Activated naive CD4-positive, alpha-beta T cell treated with anti-CD3 and anti-CD28 coated beads for 36 hours (primary cell): ENCODE results near the gene TPMT. TPM values are rescaled to one million over a fixed set of nuclear protein-coding genes. Genes with fewer than 3 reads are reported as not detected.
"Not testable (repeated sequence)": the region's sequence is repeated elsewhere in the genome, so short reads cannot be mapped to it uniquely, and the experiment has no call there.

Experiments used
- CTCF ChIA-PET: fragments of 350-600 bp; sonication (Branson Sonifier 250); formaldehyde crosslinking; loops from one replicate; lab custom pipeline; 2021; ENCODE audit warnings: antibody characterized with exemption; lab: Charles Lee
- DNase-seq: peaks from one replicate; pipeline ENCODE4 v3.0.0-alpha.2; 2020
- H3K27ac Mint-ChIP-seq: one replicate; pipeline ENCODE4 v1.8.0; 2021; ENCODE audit warnings: mild to moderate bottlenecking, mixed read lengths
- H3K27me3 Mint-ChIP-seq: one replicate; pipeline ENCODE4 v1.8.0; 2021; ENCODE audit warnings: low read depth, mixed read lengths
- H3K36me3 Mint-ChIP-seq: one replicate; pipeline ENCODE4 v1.8.0; 2021; ENCODE audit warnings: low read depth, mixed read lengths
- H3K4me1 Mint-ChIP-seq: one replicate; pipeline ENCODE4 v1.8.0; 2021; ENCODE audit warnings: low read depth, mixed read lengths
- H3K4me3 Mint-ChIP-seq: one replicate; pipeline ENCODE4 v1.8.0; 2021; ENCODE audit warnings: mild to moderate bottlenecking, moderate library complexity, mixed read lengths
- H3K9me3 Mint-ChIP-seq: one replicate; pipeline ENCODE4 v1.8.0; 2021; ENCODE audit warnings: mixed read lengths
- intact Hi-C: fragments of 100-400 bp; cut with micrococcal nuclease; formaldehyde crosslinking; loops from one replicate; pipeline ENCODE4 v1.15.1; 2023
- total RNA-seq, 2 experiments: library from RNA; stranded (reverse); gene quantifications; one replicate each; pipeline ENCODE4 v1.2.3, GENCODE V29; 2021

TPMT gene
- total RNA-seq, 2 experiments from 2014 or later = 4.9 to 5.6 TPM

DNA sequence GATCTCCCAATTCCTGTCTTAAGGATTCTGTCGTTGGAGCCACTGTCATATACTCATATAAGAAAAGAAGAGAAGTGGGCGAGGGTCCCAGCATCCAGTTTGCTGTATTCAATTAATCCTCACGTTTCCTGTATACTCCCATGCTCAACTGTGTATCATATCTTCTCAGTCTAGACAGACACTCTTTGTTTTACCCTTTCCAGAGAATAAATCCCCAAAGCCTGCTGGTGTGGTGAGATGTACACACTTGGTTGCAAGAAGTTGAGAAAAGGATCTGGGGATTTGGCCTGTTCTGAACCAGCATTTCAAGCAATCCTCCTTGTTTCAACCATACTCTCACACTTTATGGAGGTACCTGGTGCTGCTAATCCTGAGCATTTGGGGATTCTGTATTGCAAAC is 3.1 kb downstream of the TPMT start:
- Mint-ChIP-seq H3K4me1 (peaks cover 35% of the 10 kb centered on the region), H3K4me3 (no peak overlapping the region), H3K27me3 (no peaks in the 10 kb centered on the region), H3K9me3 (no peaks in the 10 kb centered on the region), H3K36me3 (peaks cover 8% of the 10 kb centered on the region), H3K27ac (no peak overlapping the region)
- CTCF ChIA-PET = no interaction called here
- intact Hi-C loops = loop anchor here (5.0 to 10.0 kb wide), 3 partner anchors 250 to 1667 kb away; partner anchors contain the start of gene ATXN1
- DNase-seq = no peak

DNA sequence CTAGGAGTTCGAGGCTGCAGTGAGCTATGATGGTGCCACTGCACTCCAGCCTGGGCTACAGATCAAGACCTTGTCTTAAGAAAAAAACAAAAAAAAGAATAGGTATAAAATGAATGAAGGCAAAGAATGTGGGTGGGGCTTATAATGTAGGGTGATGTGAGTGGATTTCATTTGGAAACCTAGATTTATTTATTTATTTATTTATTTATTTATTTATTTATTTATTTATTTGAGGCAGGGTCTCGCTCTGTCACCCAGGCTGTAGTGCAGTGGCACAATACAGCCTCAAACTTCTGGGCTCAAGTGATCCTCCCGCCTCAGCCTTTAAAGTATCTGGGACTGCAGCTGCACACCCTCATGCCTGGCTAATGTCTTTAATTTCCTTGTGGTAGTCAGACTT is 3.5 kb downstream of the TPMT start:
- H3K27me3 Mint-ChIP-seq, H3K9me3 Mint-ChIP-seq, H3K36me3 Mint-ChIP-seq, H3K4me3 Mint-ChIP-seq, DNase-seq, H3K27ac Mint-ChIP-seq, CTCF ChIA-PET: not testable (repeated sequence)
- intact Hi-C loops = loop anchor here (5.0 to 10.0 kb wide), 3 partner anchors 251 to 1667 kb away; partner anchors contain the start of gene ATXN1
- H3K4me1 Mint-ChIP-seq = peaks cover 34% of the 10 kb centered on the region

DNA sequence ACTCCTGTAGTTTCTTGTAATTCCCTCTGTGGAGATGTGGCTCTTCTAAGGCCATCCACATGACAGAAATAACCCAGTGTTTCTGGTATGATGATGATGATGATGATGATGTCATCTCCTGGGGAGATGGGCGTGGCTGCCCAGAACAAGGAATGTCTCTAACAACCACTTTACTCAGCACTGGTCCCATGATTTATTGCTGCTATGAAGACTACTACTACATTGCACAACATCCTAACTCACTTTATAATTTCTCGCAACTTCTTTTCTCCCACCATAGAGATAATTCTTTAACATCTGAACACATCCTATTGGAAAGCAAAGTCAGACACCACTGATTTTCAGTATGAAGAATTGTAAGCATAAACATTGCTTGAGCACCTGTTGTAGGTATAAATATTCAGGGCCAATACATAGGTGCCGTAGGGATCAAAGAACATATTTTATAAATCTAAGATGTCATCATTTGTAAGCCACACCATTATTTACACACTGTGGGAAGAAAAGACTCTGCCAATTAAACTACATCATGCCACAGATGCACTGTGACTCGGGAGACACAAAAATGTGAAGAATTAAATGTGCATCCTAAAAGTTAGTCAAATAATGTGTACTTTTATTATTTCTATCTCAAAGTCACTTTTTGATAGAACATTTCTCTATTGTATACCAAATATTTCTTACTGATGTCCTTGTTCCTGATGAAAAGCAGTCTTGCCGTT is 6.4 kb downstream of the TPMT start:
- CTCF ChIA-PET = interaction anchor here (0.6 kb wide), 1 partner anchor 455 kb away, joined by 3 read pairs; no protein-coding TSS in a partner anchor
- Mint-ChIP-seq H3K9me3 (no peaks in the 10 kb centered on the region), H3K4me3 (no peak overlapping the region), H3K27me3 (no peaks in the 10 kb centered on the region), H3K36me3 (peaks cover 8% of the 10 kb centered on the region), H3K27ac (no peak overlapping the region), H3K4me1 (peaks cover 23% of the 10 kb centered on the region)
- DNase-seq = peak; percentile 34
- intact Hi-C loops = no loop called here

DNA sequence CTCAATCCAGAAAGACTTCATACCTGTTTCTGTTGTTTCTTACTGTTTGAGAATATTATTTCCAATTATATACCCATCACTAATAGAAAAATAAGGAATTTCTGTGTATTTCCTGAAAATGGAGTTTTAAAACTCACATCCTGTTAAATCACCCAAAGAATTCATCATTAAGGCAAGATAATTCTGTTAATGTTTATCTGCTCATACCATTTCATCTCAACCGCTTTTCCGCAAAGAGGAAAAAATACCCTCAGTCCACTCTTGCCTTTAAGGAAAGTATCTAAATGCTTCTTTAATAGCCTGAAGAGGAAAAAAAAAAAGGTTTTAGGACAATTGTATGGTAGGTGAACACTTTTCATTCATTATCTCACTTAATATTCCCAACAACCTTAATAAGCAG is 7.3 kb downstream of the TPMT start:
- Mint-ChIP-seq H3K4me3 (no peak overlapping the region), H3K4me1 (peaks cover 15% of the 10 kb centered on the region)

DNA sequence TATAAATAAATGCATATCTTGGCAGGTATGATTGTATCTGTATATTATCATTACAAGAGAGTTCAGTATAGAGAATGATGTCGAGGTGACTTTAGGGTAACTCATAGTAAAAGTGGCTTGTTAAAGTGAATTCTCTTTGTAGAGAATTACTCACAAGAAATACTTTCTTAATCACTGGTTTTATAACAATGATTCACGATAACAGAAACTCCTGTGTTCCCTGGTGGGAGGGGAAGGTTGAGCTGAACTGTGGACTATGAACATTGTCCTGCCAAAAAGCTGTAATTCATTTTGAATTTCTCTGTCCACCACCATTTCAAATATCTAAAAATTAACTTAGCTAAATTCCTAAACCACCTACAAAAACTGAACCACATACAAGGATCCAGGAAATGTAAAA is 7.7 kb downstream of the TPMT start:
- H3K36me3 Mint-ChIP-seq = peaks cover 14% of the 10 kb centered on the region
- intact Hi-C loops = loop anchor here (2.0 kb wide), 1 partner anchor 262 kb away; no protein-coding TSS in a partner anchor
- H3K27me3 Mint-ChIP-seq = no peaks in the 10 kb centered on the region
- peak; percentile 14 for DNase-seq
- H3K27ac Mint-ChIP-seq = no peak overlapping the region
- H3K4me3 Mint-ChIP-seq = no peak overlapping the region
- CTCF ChIA-PET = no interaction called here
- no peaks in the 10 kb centered on the region for H3K9me3 Mint-ChIP-seq
- peaks cover 12% of the 10 kb centered on the region for H3K4me1 Mint-ChIP-seq

More for the DNA sequence above, 7.3 kb downstream of the TPMT start:
- CTCF ChIA-PET = interaction anchor here (0.6 kb wide), 1 partner anchor 454 kb away, joined by 3 read pairs; no protein-coding TSS in a partner anchor
- H3K27ac Mint-ChIP-seq = no peak overlapping the region
- H3K36me3 Mint-ChIP-seq = peaks cover 10% of the 10 kb centered on the region
- DNase-seq = no peak
- no peaks in the 10 kb centered on the region for H3K27me3 Mint-ChIP-seq
- no peaks in the 10 kb centered on the region for H3K9me3 Mint-ChIP-seq
- intact Hi-C loops = loop anchor here (2.0 kb wide), 1 partner anchor 263 kb away; no protein-coding TSS in a partner anchor

DNA sequence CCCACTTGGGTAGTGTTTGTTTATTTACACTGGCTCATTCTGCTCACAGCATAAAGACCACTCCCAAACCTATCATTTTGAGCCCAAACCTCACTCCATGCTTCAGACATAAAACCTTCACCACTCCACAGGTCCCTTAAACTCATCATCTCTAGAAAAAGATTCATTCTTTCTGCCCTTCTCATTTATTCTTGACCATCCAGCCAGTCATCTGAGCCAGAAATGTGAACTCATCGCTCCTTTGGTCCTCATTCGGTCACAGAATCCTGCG is 12.4 kb downstream of the TPMT start:
- CTCF ChIA-PET = no interaction called here
- H3K4me3 Mint-ChIP-seq = no peak overlapping the region
- peaks cover 7% of the 10 kb centered on the region for H3K4me1 Mint-ChIP-seq
- no peak overlapping the region for H3K27ac Mint-ChIP-seq
- DNase-seq = no peak
- intact Hi-C loops = no loop called here
- no peaks in the 10 kb centered on the region for H3K27me3 Mint-ChIP-seq
- peaks cover 22% of the 10 kb centered on the region for H3K36me3 Mint-ChIP-seq
- no peaks in the 10 kb centered on the region for H3K9me3 Mint-ChIP-seq

DNA sequence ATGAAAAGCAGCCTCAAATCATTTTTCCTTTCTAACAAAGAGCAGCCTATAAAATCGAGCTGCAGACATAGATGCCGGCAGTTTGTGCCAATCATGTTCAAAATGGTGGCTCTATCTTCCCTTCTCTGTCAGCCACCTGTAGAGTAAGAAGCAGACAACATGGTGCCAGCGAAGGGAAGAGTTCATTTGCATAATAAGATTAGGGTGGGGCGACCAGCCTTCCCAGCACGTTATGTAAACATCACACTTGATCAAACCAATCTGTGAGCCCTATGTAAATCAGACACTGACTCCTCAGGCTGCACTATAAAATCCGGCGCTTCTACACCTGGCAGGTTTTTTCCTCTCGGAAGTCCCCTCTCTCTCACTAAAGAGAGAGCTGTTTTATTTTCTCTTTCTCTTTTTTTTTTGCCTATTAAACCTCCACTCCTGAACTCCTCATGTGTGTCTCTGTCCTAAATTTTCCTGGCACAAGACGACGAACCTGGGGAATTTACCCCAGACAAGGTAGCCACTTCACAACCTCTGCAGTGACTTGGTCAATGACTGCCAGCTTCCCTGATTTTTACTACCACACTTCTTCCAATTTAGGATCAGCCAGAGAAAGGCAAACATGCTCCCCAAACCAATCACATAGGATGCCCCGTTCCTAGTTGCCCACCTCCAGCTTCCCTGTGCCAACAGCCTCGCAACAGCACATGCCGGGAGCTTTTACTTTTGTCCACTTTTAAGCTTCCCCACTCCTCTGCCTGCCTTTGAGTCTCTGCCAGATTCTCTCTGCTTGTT is 12.9 kb downstream of the TPMT start:
- no peak for DNase-seq
- Mint-ChIP-seq H3K9me3 (no peaks in the 10 kb centered on the region), H3K27me3 (no peaks in the 10 kb centered on the region), H3K4me3 (no peak overlapping the region), H3K36me3 (peaks cover 19% of the 10 kb centered on the region), H3K4me1 (peaks cover 2% of the 10 kb centered on the region), H3K27ac (no peak overlapping the region)
- CTCF ChIA-PET = no interaction called here
- intact Hi-C loops = no loop called here

DNA sequence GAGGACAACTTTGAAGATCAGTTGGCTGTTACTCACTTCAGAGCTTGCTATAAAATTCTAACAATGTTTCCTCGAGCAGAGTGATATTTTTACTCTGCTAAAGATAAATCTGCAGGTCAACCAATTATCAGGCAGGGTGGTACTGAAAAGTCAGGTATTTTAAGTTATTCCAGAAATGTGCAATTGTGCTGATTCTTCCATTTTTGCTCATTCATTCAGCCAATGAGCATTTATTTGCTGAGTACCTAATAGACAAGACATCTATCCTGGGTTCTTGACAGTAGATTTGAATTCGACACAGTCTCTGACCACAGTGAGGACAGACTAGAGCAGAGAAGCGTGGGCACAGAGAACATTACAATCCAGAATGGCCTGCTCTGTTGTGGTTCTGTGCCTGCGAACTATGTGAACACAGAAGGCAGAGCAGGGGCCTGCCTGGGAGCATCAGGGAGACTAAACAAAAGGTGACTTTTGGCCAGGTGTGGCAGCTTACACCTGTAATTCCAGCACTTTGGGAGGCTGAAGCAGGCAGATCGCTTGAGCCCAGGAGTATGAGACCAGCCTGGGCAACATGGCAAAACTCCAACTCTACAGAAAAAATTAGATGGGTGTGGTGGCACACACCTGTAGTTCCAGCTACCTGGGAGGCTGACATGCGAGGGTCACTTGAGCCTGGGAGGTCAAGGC is 14.8 kb downstream of the TPMT start:
- CTCF ChIA-PET = no interaction called here
- H3K36me3 Mint-ChIP-seq = peaks cover 21% of the 10 kb centered on the region
- H3K4me1 Mint-ChIP-seq = peaks cover 2% of the 10 kb centered on the region
- H3K9me3 Mint-ChIP-seq = no peaks in the 10 kb centered on the region
- intact Hi-C loops = no loop called here
- no peaks in the 10 kb centered on the region for H3K27me3 Mint-ChIP-seq
- H3K4me3 Mint-ChIP-seq = no peak overlapping the region
- DNase-seq = no peak
- H3K27ac Mint-ChIP-seq = no peak overlapping the region

DNA sequence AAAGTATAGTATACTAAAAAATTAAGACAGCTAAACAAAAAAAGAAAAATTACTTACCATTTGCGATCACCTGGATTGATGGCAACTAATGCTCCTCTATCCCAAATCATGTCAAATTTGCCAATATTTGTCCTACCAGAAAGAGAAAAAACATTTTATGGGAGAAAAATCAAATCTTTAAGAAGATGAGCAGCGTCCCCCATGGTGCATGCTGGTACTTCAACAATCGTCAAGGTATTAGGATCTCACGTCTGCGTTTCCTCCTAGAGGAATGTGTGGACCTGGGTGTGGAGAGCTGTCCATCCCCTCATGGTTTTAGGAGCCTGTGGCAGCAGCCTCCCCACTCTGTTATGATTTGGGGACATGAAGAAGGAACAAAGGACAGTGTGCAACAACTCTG is 16.0 kb downstream of the TPMT start:
- intact Hi-C loops = no loop called here
- Mint-ChIP-seq H3K36me3 (peaks cover 22% of the 10 kb centered on the region), H3K4me1 (peaks cover 6% of the 10 kb centered on the region), H3K27me3 (no peaks in the 10 kb centered on the region), H3K4me3 (no peak overlapping the region), H3K9me3 (no peaks in the 10 kb centered on the region), H3K27ac (no peak overlapping the region)
- DNase-seq = no peak
- CTCF ChIA-PET = no interaction called here

DNA sequence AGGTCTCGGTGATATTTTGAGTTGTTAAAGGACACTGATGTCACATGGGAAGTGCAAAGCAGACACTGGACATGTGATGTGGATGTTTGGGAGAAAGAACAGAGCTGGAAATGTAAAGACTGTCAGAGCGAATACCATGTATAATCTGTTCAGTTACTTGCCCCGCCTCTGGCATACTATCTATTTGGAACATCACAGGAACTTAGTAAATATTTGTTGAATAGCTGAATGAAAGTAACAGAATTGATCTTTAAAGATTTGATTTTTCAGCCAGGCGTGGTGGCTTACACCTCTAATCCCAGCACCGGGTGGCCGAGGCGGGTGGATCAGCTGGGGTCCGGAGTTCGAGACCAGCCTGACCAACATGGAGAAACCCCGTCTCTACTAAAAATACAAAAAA is 18.6 kb downstream of the TPMT start:
- no peak overlapping the region for H3K27ac Mint-ChIP-seq
- no peak for DNase-seq
- intact Hi-C loops = no loop called here
- no peaks in the 10 kb centered on the region for H3K9me3 Mint-ChIP-seq
- CTCF ChIA-PET = no interaction called here
- H3K4me3 Mint-ChIP-seq = no peak overlapping the region
- H3K4me1 Mint-ChIP-seq = peaks cover 6% of the 10 kb centered on the region
- no peaks in the 10 kb centered on the region for H3K27me3 Mint-ChIP-seq
- peaks cover 20% of the 10 kb centered on the region for H3K36me3 Mint-ChIP-seq

DNA sequence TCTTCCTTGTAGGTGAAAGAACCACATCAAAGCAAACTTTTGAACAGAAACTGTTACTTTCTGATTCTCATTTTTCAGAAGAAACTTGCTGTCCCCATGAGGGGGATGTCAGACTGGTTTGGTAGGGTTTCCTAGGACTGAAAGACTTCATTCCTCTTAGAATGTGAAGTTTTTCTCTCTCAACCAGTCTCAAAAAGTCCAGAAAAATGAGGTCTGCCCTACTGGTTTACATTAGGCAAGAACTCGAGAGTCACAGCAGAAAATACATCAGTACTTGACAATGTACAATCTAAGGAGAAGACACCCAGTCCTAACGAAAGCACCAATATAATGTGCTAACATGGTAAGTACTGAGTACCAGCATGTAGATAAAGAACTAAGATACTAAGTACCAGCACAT is 19.7 kb downstream of the TPMT start:
- Mint-ChIP-seq H3K4me3 (no peak overlapping the region), H3K27ac (no peak overlapping the region), H3K36me3 (peaks cover 16% of the 10 kb centered on the region), H3K9me3 (no peaks in the 10 kb centered on the region), H3K27me3 (no peaks in the 10 kb centered on the region), H3K4me1 (peaks cover 6% of the 10 kb centered on the region)
- CTCF ChIA-PET = interaction anchor here (0.6 kb wide), 1 partner anchor 92 kb away, joined by 3 read pairs; no protein-coding TSS in a partner anchor
- DNase-seq = no peak
- intact Hi-C loops = no loop called here

DNA sequence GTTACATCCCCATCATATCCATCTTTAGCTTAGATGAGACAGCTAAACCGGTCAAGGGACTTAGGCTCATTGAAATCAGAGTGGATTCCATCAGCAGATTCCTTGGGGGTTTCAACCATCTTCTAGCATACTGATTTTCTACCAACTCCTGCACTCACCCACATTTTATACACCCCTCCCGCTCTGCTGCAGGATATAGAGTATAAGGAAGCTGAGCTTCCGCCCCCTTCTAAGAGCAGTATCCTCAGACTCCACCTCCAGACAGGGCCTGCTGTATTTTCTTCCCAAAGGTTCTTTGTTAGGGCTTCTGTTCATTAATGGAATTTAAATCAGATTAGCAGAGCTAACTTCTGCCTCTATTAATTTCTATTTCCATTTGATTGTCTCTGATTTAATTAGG is 22.5 kb downstream of the TPMT start:
- Mint-ChIP-seq H3K4me3 (no peak overlapping the region), H3K27me3 (no peaks in the 10 kb centered on the region), H3K27ac (no peak overlapping the region), H3K36me3 (peaks cover 11% of the 10 kb centered on the region), H3K9me3 (no peaks in the 10 kb centered on the region), H3K4me1 (peaks cover 6% of the 10 kb centered on the region)
- CTCF ChIA-PET = interaction anchor here (0.7 to 1.1 kb wide), 2 partner anchors 9 to 24 kb away, joined by 3 read pairs; no protein-coding TSS in a partner anchor
- intact Hi-C loops = no loop called here
- DNase-seq = no peak
